Measurements from ENCODE around the gene TSSK1B.
"Not testable (repeated sequence)": the region's sequence is repeated elsewhere in the genome, so short reads cannot be mapped to it uniquely, and the experiment has no call there.

TSSK1B gene, protein sequence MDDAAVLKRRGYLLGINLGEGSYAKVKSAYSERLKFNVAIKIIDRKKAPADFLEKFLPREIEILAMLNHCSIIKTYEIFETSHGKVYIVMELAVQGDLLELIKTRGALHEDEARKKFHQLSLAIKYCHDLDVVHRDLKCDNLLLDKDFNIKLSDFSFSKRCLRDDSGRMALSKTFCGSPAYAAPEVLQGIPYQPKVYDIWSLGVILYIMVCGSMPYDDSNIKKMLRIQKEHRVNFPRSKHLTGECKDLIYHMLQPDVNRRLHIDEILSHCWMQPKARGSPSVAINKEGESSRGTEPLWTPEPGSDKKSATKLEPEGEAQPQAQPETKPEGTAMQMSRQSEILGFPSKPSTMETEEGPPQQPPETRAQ

DNA sequence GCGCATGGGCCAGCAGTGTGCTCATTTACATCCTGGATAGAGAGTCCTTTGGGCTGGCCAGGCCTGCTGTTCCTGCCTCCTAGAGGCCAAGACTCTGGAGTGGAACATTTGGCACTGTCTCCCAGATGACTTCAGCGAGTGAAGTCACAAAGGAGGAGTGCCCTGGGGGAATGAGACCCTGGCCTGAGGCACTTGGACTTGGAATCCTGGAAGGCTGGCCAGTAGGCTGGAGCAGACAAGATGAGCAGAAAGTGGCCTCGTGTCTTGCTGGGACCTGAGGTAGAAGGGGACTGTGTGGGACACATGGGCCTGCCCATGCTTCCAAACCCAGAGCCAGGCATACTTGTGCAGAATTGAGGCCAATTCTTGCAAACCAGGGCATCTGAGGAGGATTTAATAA is at the start of gene TSSK1B:
Gene TSSK1B, minus strand, starts transcription at position 101 of the 400 bp plus-strand sequence. CDS start 150 bp downstream, outside the sequence.
- no peak within 1 kb of the TSS for H3K4me3 ChIP-seq (ENCODE audit: low read depth, low read length)
- H3K27me3 ChIP-seq (ENCODE audit: insufficient read depth, low read depth, severe bottlenecking) = no peaks in the 10 kb centered on the region
- H3K9me3 ChIP-seq (ENCODE audit: severe bottlenecking) = no peaks in the 10 kb centered on the region
- H3K36me3 ChIP-seq = no peaks in the 10 kb centered on the region
- H3K27ac ChIP-seq = no peak within 1 kb of the TSS
- no peak for DNase-seq
- TF ChIP-seq, protein P1, sequence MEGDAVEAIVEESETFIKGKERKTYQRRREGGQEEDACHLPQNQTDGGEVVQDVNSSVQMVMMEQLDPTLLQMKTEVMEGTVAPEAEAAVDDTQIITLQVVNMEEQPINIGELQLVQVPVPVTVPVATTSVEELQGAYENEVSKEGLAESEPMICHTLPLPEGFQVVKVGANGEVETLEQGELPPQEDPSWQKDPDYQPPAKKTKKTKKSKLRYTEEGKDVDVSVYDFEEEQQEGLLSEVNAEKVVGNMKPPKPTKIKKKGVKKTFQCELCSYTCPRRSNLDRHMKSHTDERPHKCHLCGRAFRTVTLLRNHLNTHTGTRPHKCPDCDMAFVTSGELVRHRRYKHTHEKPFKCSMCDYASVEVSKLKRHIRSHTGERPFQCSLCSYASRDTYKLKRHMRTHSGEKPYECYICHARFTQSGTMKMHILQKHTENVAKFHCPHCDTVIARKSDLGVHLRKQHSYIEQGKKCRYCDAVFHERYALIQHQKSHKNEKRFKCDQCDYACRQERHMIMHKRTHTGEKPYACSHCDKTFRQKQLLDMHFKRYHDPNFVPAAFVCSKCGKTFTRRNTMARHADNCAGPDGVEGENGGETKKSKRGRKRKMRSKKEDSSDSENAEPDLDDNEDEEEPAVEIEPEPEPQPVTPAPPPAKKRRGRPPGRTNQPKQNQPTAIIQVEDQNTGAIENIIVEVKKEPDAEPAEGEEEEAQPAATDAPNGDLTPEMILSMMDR (IDR thresholded peaks at IDR 0.05; ENCODE audit: low read depth, low read length) = no peak

DNA sequence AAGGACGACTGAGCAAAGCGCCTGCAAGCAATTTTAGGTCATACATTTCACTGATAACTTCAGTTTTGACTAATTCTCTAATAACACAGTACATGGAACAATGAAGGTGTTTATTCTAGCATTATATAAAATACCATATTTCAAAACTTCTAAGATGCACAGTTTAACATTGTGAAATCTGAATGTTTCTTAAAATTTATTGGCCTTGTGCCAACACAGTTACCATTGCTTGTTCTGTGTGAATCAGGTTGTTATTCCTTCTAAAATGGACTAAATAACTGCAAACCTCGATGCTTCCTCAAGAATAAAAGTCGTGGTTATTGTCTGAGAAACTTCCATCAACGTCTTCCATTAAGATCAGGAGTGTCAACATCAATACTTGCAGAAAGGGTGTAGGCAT is 45.5 kb upstream of the TSSK1B start:
- TF ChIP-seq, protein P1 (IDR thresholded peaks at IDR 0.05; ENCODE audit: low read depth, low read length) = no peak
- DNase-seq = no peak
- H3K9me3 ChIP-seq (ENCODE audit: severe bottlenecking) = no peaks in the 10 kb centered on the region
- H3K27me3 ChIP-seq (ENCODE audit: insufficient read depth, low read depth, severe bottlenecking) = no peaks in the 10 kb centered on the region
- no peaks in the 10 kb centered on the region for H3K36me3 ChIP-seq
- H3K27ac ChIP-seq = no peak overlapping the region
- H3K4me3 ChIP-seq (ENCODE audit: low read depth, low read length) = no peak overlapping the region

DNA sequence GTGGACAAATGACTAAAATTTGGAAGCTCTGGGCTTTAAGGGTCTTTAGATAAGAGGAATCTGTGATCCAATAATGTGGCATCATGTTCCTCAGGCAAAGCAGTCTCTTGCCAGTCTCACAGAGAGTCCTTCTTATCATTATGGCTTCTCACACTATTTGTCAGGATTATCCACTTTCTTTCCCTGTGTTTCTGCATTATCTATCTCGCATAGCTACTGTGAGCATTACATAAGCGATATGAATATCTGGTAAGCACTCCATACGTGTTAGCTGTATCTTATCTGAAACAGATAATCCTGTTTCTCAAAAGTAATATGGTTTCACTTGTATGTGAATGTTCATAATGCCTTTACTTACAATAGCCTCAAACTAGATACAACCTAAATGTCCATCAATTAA is 43.9 kb upstream of the TSSK1B start:
- no peaks in the 10 kb centered on the region for H3K36me3 ChIP-seq
- H3K27ac ChIP-seq = no peak overlapping the region
- no peaks in the 10 kb centered on the region for H3K9me3 ChIP-seq (ENCODE audit: severe bottlenecking)
- TF ChIP-seq, protein P1 (IDR thresholded peaks at IDR 0.05; ENCODE audit: low read depth, low read length) = no peak
- no peak for DNase-seq
- no peak overlapping the region for H3K4me3 ChIP-seq (ENCODE audit: low read depth, low read length)
- H3K27me3 ChIP-seq (ENCODE audit: insufficient read depth, low read depth, severe bottlenecking) = no peaks in the 10 kb centered on the region

DNA sequence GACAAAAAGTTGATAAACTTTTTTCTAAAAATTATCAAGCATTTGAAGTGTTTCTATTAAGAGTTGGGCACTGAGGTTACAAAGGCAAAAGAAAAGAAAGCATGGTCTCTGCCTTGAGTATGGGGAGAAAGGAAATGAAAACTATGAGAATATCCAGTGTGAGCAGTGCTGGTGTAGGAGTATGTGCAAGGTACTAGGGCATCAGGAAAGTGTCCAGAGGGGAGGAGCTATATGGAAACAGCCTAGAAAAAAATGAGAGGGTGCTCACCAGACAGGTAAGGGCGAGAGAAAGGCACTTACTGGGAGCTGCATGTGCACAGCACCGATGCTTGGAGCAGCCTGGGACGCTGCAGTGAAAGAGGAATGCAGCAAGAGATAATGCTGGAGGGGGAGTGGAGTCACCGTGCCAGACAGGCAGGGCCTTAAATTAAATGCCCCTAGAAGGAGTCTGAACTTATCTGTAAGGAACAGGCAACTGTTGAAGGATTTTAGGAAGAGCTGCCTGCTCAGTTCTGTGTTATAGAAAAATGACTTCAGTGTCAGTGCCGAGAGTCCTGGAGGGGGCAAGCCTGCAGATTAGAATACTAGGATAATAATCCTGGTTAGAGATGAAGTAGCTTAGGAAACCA is 39.4 kb upstream of the TSSK1B start:
- H3K9me3 ChIP-seq (ENCODE audit: severe bottlenecking) = peaks cover 5% of the 10 kb centered on the region
- TF ChIP-seq, protein P1 (IDR thresholded peaks at IDR 0.05; ENCODE audit: low read depth, low read length) = no peak
- H3K27me3 ChIP-seq (ENCODE audit: insufficient read depth, low read depth, severe bottlenecking) = no peaks in the 10 kb centered on the region
- no peak for DNase-seq
- no peak overlapping the region for H3K4me3 ChIP-seq (ENCODE audit: low read depth, low read length)
- H3K27ac ChIP-seq = no peak overlapping the region
- no peaks in the 10 kb centered on the region for H3K36me3 ChIP-seq

DNA sequence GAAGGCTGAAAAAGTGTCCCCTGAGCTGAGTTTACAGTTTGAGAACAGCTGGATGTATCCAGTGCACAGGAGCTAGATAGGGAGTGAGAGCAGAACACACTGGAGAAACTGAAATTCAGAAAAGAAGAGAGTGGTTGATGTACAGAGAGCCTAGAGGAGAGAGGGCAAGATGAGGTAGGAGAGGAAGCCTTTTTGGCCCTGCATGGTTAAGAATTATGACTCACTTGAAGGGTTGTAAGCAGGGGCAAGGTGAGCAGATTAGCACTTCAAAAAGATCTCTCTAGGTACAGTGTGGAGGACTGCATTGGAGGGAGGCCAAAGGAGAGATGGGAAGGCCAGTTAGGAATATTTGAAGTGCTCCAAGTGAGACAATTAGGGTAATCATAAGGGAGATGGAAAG is 28.2 kb upstream of the TSSK1B start:
- DNase-seq = no peak
- no peak overlapping the region for H3K27ac ChIP-seq
- no peaks in the 10 kb centered on the region for H3K27me3 ChIP-seq (ENCODE audit: insufficient read depth, low read depth, severe bottlenecking)
- H3K4me3 ChIP-seq (ENCODE audit: low read depth, low read length) = no peak overlapping the region
- no peaks in the 10 kb centered on the region for H3K9me3 ChIP-seq (ENCODE audit: severe bottlenecking)
- H3K36me3 ChIP-seq = no peaks in the 10 kb centered on the region
- TF ChIP-seq, protein P1 (IDR thresholded peaks at IDR 0.05; ENCODE audit: low read depth, low read length) = no peak

DNA sequence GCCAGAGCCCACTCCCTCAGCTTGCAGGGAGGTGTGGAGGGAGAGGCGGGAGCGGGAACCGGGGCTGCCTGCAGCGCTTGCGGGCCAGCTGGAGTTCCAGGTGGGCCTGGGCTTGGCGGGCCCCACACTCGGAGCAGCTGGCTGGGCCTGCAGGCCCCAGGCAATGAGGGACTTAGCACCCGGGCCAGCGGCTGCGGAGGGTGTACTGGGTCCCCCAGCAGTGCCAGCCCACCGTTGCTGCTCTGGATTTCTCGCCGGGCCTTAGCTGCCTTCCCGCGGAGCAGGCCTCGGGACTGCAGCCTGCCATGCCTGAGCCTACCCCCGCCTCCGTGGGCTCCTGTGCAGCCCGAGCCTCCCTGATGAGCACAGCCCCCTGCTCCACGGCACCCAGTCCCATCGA is 22.3 kb upstream of the TSSK1B start:
- H3K36me3 ChIP-seq; H3K9me3 ChIP-seq (ENCODE audit: severe bottlenecking); H3K27ac ChIP-seq; H3K4me3 ChIP-seq (ENCODE audit: low read depth, low read length); H3K27me3 ChIP-seq (ENCODE audit: insufficient read depth, low read depth, severe bottlenecking); DNase-seq: not testable (repeated sequence)
